Activated naive CD4-positive, alpha-beta T cell treated with anti-CD3 and anti-CD28 coated beads, Interleukin-2, amount 50 U/mL, for 24 hours (primary cell): ENCODE measurements around the gene STATH.
"Not testable (repeated sequence)": the region's sequence is repeated elsewhere in the genome, so short reads cannot be mapped to it uniquely, and the experiment has no call there.

ENCODE experiments used
- H3K27ac Mint-ChIP-seq: one replicate; pipeline ENCODE4 v1.8.0; 2021; ENCODE audit warnings: mild to moderate bottlenecking, mixed read lengths
- H3K27me3 Mint-ChIP-seq: one replicate; pipeline ENCODE4 v1.8.0; 2021; ENCODE audit warnings: mixed read lengths
- H3K36me3 Mint-ChIP-seq: one replicate; pipeline ENCODE4 v1.8.0; 2021; ENCODE audit warnings: mixed read lengths
- H3K4me1 Mint-ChIP-seq: one replicate; pipeline ENCODE4 v1.8.0; 2021; ENCODE audit warnings: mixed read lengths
- H3K4me3 Mint-ChIP-seq: one replicate; pipeline ENCODE4 v1.8.0; 2021; ENCODE audit warnings: mild to moderate bottlenecking, mixed read lengths
- H3K9me3 Mint-ChIP-seq: one replicate; pipeline ENCODE4 v1.8.0; 2021; ENCODE audit warnings: mixed read lengths

The STATH gene

GRCh38 chr4:69995526-69996016, at the start of gene STATH:
TSS of gene STATH (plus strand) at chr4:69995966. CDS start at chr4:69998438, 2,472 bp downstream.
- no peaks in the 10 kb centered on the region for H3K36me3 Mint-ChIP-seq
- no peak within 1 kb of the TSS for H3K4me3 Mint-ChIP-seq
- no peak within 1 kb of the TSS for H3K27ac Mint-ChIP-seq
- no peaks in the 10 kb centered on the region for H3K9me3 Mint-ChIP-seq
- no peaks in the 10 kb centered on the region for H3K27me3 Mint-ChIP-seq
- H3K4me1 Mint-ChIP-seq, result no peaks in the 10 kb centered on the region

DNA sequence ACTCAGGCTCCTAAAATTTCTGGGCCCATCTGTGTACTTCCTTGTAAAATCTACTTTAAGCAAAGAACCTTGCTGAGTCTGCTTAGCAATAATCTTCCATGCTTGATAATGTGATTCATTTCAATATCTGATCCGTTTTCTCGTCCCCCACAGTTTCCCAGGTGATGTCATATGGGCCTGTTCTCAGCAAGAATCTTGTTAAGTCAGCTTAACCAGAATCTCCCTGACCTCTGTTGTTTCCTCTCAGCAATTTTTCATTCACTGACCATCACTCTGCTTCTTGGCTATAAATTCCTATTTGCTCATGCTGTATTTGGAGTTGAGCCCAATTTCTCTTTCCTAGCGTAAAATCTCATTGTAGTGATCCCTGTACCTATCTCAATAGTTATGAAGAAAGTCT, 44.2 kb upstream of the STATH start:
- Mint-ChIP-seq H3K9me3 (no peaks in the 10 kb centered on the region), H3K27me3 (peaks cover 5% of the 10 kb centered on the region), H3K36me3 (no peaks in the 10 kb centered on the region), H3K4me3 (no peak overlapping the region), H3K4me1 (no peaks in the 10 kb centered on the region), H3K27ac (no peak overlapping the region)

GRCh38 chr4:69957209-69957608, 38.6 kb upstream of the STATH start:
- Mint-ChIP-seq H3K4me1 (no peaks in the 10 kb centered on the region), H3K9me3 (no peaks in the 10 kb centered on the region), H3K27ac (no peak overlapping the region), H3K27me3 (peaks cover 8% of the 10 kb centered on the region), H3K36me3 (no peaks in the 10 kb centered on the region), H3K4me3 (no peak overlapping the region)

DNA sequence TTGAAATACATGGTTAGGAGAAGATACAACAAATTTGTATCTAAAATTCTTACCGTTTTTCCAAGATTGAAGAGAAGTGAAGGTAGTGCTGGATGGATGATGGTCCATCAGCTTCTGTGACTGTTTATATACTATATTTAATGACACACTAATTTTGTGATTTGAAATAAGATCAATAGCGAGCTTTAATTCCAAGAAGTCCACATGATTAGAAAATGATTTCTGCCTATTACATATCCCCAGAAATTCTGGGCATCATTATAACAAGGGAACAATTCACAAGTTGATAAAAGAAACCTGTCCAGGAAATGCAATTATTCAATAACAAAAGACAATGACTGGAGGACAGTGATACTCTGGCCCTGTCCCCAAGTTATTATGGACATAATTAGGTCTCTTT, 30.1 kb upstream of the STATH start, which contains the start of gene CSN2:
CSN2 (minus strand) TSS at position 101 of the 400 bp plus-strand sequence. CDS start 4,733 bp downstream, outside the sequence.
- Mint-ChIP-seq H3K27me3 (peaks cover 1% of the 10 kb centered on the region), H3K27ac (no peak within 1 kb of the TSS), H3K4me3 (no peak within 1 kb of the TSS), H3K36me3 (no peaks in the 10 kb centered on the region), H3K9me3 (no peaks in the 10 kb centered on the region), H3K4me1 (no peaks in the 10 kb centered on the region)

DNA sequence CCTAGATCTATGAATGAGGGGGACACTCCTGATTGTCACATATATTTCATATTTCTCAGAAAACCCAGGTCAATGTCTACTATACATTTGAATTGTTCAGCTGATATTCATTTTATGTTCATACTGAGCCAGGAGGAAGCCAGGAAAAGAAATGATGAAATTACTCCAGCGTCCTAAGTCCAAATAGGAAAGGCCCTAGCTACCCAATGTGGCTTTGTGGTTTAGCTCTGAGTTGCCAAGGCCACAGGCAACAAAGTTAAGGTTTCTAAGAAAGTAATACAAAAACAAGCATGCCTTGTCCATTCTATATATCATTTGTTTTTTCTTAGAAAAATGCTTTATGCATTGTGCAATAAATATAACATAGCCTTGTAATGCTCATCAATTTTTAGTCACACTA, 25.7 kb upstream of the STATH start:
- peaks cover 1% of the 10 kb centered on the region for H3K27me3 Mint-ChIP-seq
- H3K27ac Mint-ChIP-seq, result no peak overlapping the region
- no peak overlapping the region for H3K4me3 Mint-ChIP-seq
- H3K36me3 Mint-ChIP-seq, result no peaks in the 10 kb centered on the region
- H3K9me3 Mint-ChIP-seq, result no peaks in the 10 kb centered on the region
- H3K4me1 Mint-ChIP-seq, result no peaks in the 10 kb centered on the region

- H3K4me1 Mint-ChIP-seq, result no peaks in the 10 kb centered on the region
- no peaks in the 10 kb centered on the region for H3K9me3 Mint-ChIP-seq
- H3K4me3 Mint-ChIP-seq, result no peak overlapping the region
- no peaks in the 10 kb centered on the region for H3K27me3 Mint-ChIP-seq
- no peaks in the 10 kb centered on the region for H3K36me3 Mint-ChIP-seq
- H3K27ac Mint-ChIP-seq, result no peak overlapping the region
These were observed 21.1 kb upstream of the STATH start for GRCh38 chr4:69974631-69975030.

- Mint-ChIP-seq H3K36me3 (no peaks in the 10 kb centered on the region), H3K4me3 (no peak overlapping the region), H3K27me3 (no peaks in the 10 kb centered on the region), H3K9me3 (no peaks in the 10 kb centered on the region), H3K27ac (no peak overlapping the region), H3K4me1 (no peaks in the 10 kb centered on the region)
These were observed 18.2 kb upstream of the STATH start for GRCh38 chr4:69977582-69977981.

DNA sequence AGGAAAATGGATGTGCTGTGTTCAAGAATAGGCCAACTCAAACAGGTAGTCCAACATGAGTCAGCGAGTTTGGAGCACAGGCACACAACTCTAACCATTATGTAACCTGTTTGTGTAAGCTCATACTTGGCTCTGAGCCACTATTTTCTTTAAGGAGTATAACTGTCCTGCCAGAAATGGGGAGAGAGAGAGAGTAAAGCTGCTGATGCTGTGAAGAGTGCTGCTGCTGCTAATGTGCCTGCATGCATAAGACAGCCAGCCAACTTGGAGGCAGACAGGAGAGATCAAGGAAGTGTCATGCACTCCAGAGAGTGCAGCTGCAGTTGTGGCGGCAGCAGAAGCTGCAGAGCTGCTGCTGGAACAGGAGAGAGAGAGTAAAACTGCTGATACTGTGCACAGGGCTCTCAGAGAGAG, 11.7 kb upstream of the STATH start:
- no peaks in the 10 kb centered on the region for H3K36me3 Mint-ChIP-seq
- no peaks in the 10 kb centered on the region for H3K9me3 Mint-ChIP-seq
- no peak overlapping the region for H3K4me3 Mint-ChIP-seq
- H3K27ac Mint-ChIP-seq, result no peak overlapping the region
- no peaks in the 10 kb centered on the region for H3K27me3 Mint-ChIP-seq
- no peaks in the 10 kb centered on the region for H3K4me1 Mint-ChIP-seq

- Mint-ChIP-seq H3K36me3 (no peaks in the 10 kb centered on the region), H3K9me3 (no peaks in the 10 kb centered on the region), H3K27ac (no peak overlapping the region), H3K27me3 (no peaks in the 10 kb centered on the region), H3K4me3 (no peak overlapping the region), H3K4me1 (no peaks in the 10 kb centered on the region)
These were observed 9.1 kb upstream of the STATH start for GRCh38 chr4:69986663-69987062.

GRCh38 chr4:69991016-69991415, 4.8 kb upstream of the STATH start:
- Mint-ChIP-seq H3K9me3 (no peaks in the 10 kb centered on the region), H3K4me1 (no peaks in the 10 kb centered on the region), H3K4me3 (no peak overlapping the region), H3K27ac (no peak overlapping the region), H3K27me3 (no peaks in the 10 kb centered on the region), H3K36me3 (no peaks in the 10 kb centered on the region)

DNA sequence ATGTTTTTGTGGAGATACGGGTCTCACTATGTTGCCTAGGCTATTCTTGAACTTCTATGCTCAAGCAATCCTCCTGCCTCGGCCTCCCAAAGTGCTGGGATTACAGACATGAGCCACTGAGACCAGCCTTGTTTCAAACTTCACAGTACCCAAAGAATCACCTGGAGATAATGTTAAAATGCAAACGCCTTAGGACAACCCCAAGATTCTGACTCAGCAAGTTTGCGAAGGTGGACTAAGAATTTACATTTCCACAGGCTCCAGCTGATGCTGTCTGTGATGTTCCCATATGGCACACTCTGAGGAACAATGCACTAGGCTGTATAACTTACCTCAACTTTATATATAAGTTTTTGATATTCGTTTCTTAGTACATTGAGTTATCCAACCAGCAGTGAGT, 984 bp upstream of the STATH start:
- no peak overlapping the region for H3K4me3 Mint-ChIP-seq
- no peaks in the 10 kb centered on the region for H3K9me3 Mint-ChIP-seq
- H3K27ac Mint-ChIP-seq, result no peak overlapping the region
- no peaks in the 10 kb centered on the region for H3K36me3 Mint-ChIP-seq
- no peaks in the 10 kb centered on the region for H3K27me3 Mint-ChIP-seq
- H3K4me1 Mint-ChIP-seq, result no peaks in the 10 kb centered on the region

- H3K36me3 Mint-ChIP-seq, result no peaks in the 10 kb centered on the region
- H3K9me3 Mint-ChIP-seq, result no peaks in the 10 kb centered on the region
These were observed 3.7 kb downstream of the STATH start for GRCh38 chr4:69999420-69999819.

DNA sequence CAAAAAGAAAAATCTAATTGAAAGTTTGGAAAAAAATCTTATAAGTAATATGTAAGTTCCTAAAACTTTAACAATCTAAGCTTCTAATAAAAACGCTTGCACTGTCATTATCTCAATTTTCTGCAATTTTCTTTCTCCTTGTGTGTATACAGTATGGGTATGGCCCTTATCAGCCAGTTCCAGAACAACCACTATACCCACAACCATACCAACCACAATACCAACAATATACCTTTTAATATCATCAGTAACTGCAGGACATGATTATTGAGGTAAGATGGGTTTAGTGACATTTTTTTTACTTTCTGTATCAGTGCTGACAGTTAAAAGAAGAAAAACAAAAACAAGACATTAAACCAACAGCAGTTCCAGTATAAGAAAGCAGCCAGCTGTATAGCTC, 4.9 kb downstream of the STATH start:
- Mint-ChIP-seq H3K27ac (no peak overlapping the region), H3K9me3 (no peaks in the 10 kb centered on the region), H3K27me3 (no peaks in the 10 kb centered on the region), H3K4me3 (no peak overlapping the region), H3K36me3 (no peaks in the 10 kb centered on the region), H3K4me1 (no peaks in the 10 kb centered on the region)

More at GRCh38 chr4:69999420-69999819, 3.7 kb downstream of the STATH start:
- no peak overlapping the region for H3K27ac Mint-ChIP-seq
- no peaks in the 10 kb centered on the region for H3K4me1 Mint-ChIP-seq
- H3K4me3 Mint-ChIP-seq, result no peak overlapping the region
- H3K27me3 Mint-ChIP-seq, result no peaks in the 10 kb centered on the region

GRCh38 chr4:70002507-70002906, 6.7 kb downstream of the STATH start:
- Mint-ChIP-seq H3K27ac (no peak overlapping the region), H3K36me3 (no peaks in the 10 kb centered on the region), H3K4me3 (no peak overlapping the region), H3K4me1 (no peaks in the 10 kb centered on the region), H3K27me3 (no peaks in the 10 kb centered on the region), H3K9me3 (no peaks in the 10 kb centered on the region)

- Mint-ChIP-seq H3K36me3 (no peaks in the 10 kb centered on the region), H3K27ac (no peak overlapping the region), H3K27me3 (no peaks in the 10 kb centered on the region), H3K4me1 (no peaks in the 10 kb centered on the region), H3K4me3 (no peak overlapping the region), H3K9me3 (no peaks in the 10 kb centered on the region)
These were observed 13.0 kb downstream of the STATH start for GRCh38 chr4:70008771-70009170.

DNA sequence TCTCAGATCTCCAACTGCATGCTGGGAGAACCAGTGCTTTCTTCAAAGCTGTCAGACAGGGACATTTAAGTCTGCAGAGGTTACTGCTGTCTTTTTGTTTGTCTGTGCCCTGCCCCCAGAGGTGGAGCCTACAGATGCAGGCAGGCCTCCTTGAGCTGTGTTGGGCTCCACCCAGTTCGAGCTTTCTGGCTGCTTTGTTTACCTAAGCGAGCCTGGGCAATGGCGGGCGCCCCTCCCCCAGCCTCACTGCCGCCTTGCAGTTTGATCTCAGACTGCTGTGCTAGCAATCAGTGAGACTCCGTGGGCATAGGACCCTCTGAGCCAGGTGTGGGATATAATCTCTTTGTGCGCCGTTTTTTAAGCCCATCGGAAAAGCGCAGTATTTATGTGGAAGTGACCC, 23.2 kb downstream of the STATH start:
- not testable (repeated sequence) for H3K9me3 Mint-ChIP-seq, H3K27me3 Mint-ChIP-seq, H3K27ac Mint-ChIP-seq, H3K4me1 Mint-ChIP-seq, H3K36me3 Mint-ChIP-seq, H3K4me3 Mint-ChIP-seq

- H3K9me3 Mint-ChIP-seq, result no peaks in the 10 kb centered on the region
- H3K27me3 Mint-ChIP-seq, result no peaks in the 10 kb centered on the region
- no peaks in the 10 kb centered on the region for H3K4me1 Mint-ChIP-seq
These were observed 27.5 kb downstream of the STATH start for GRCh38 chr4:70023218-70023617.

More at GRCh38 chr4:70023218-70023617, 27.5 kb downstream of the STATH start:
- Mint-ChIP-seq H3K4me3 (no peak overlapping the region), H3K36me3 (no peaks in the 10 kb centered on the region), H3K27ac (no peak overlapping the region)
